K562 (cell line): ENCODE data around the gene MYL4. TPM values are rescaled to one million over a fixed set of nuclear protein-coding genes. Genes with fewer than 3 reads are reported as not detected.

Experiments
- ATAC-seq: fragments of 200-7000 bp; cut with Tn5 transposase; 3 replicates; pipeline ENCODE4 v1.9.1; 2020; ENCODE audit warnings: moderate library complexity
- BruUV-seq: library from RNA; stranded (reverse); fragments of 400-500 nt; replicated peaks from 2 replicates; lab custom pipeline; 2021; lab: Mats Ljungman, UMichigan
- CTCF ChIA-PET: fragments of 300-600 bp; formaldehyde crosslinking; extraction: SDS; loops from one replicate; lab custom pipeline; 2021; ENCODE audit warnings: low intra/inter-chr PET ratio; lab: Yijun Ruan, JAX
- POLR2A ChIA-PET: fragments of 300-600, 350-650 bp; sonication (Branson Sonifier 250); formaldehyde crosslinking; extraction: SDS; loops from one replicate; lab custom pipeline; 2021; ENCODE audit warnings: antibody characterized with exemption, inconsistent platforms; lab: Yijun Ruan, JAX
- DNase-seq, 4 experiments: peaks; one replicate each; pipeline versions ENCODE4 v3.0.0 to v3.0.0-alpha.2; 2011 to 2018; ENCODE audit warnings: low spot score in 3 of 4, mixed read lengths in 3 of 4; ENCODE audit errors: extremely low read depth in 1 of 4
- FAIRE-seq: peaks from 2 replicates; lab custom pipeline; 2011; peaks lifted over from hg19 to GRCh38; lab: Jason Lieb, UNC
- H2AFZ ChIP-seq: 2 replicates; pipeline ENCODE4 v1.6.0; 2011; ENCODE audit warnings: low read depth, low read length, control low read depth, inconsistent platforms
- H3K27ac ChIP-seq: fragments of 200-600 bp; 3 replicates; pipeline ENCODE4 v1.8.0; 2011; ENCODE audit warnings: low read depth, mild to moderate bottlenecking, control low read depth, inconsistent platforms, low read length, moderate library complexity, mixed read lengths; ENCODE audit errors: extremely low read depth
- H3K27me3 ChIP-seq, 2 experiments: fragments of 300-600 bp in 1 of 2; 2 replicates in 1 of 2; 3 replicates in 1 of 2; pipeline versions ENCODE4 v1.6.0 to v1.8.0; 2011; ENCODE audit warnings: inconsistent platforms in 2 of 2, low read length in 2 of 2, mild to moderate bottlenecking in 1 of 2, mixed read lengths in 1 of 2, moderate library complexity in 1 of 2; ENCODE audit not compliant: control insufficient read depth in 2 of 2, insufficient read depth in 2 of 2
- H3K36me3 ChIP-seq: fragments of 300-600 bp; 3 replicates; pipeline ENCODE4 v1.8.0; 2011; ENCODE audit warnings: mild to moderate bottlenecking, low read length, inconsistent platforms; ENCODE audit not compliant: control insufficient read depth, insufficient read depth
- H3K4me1 ChIP-seq, 2 experiments: fragments of 200-600 bp in 1 of 2; replicated peaks in 1 of 2; 2 replicates in 1 of 2; 3 replicates in 1 of 2; pipeline versions ENCODE4 v1.5.1 to v1.8.0; 2011; ENCODE audit warnings: inconsistent platforms in 2 of 2, low read length in 2 of 2, mild to moderate bottlenecking in 1 of 2, mixed read lengths in 1 of 2, moderate library complexity in 1 of 2; ENCODE audit not compliant: control insufficient read depth in 2 of 2, insufficient read depth in 2 of 2
- H3K4me2 ChIP-seq: 2 replicates; pipeline ENCODE4 v1.6.1; 2011; ENCODE audit warnings: low read length, control low read depth, inconsistent platforms, mixed read lengths; ENCODE audit not compliant: insufficient read depth
- H3K4me3 ChIP-seq: fragments of 200-600 bp; sonication (generic), shearing (Covaris generic); 2 replicates; pipeline ENCODE4 v1.5.1; 2016; ENCODE audit warnings: control low read depth, inconsistent platforms
- H3K79me2 ChIP-seq: fragments of 200-600 bp; 3 replicates; pipeline ENCODE4 v1.8.0; 2011; ENCODE audit warnings: low read length, inconsistent platforms; ENCODE audit not compliant: control insufficient read depth, insufficient read depth
- H3K9ac ChIP-seq, 2 experiments: 2 replicates each; pipeline versions ENCODE4 v1.6.0 to v1.6.1; 2011; ENCODE audit warnings: low read depth in 2 of 2, low read length in 2 of 2, control low read depth in 1 of 2, inconsistent platforms in 1 of 2, mild to moderate bottlenecking in 1 of 2, mixed read lengths in 1 of 2; ENCODE audit not compliant: insufficient read depth in 1 of 2
- H3K9me1 ChIP-seq: one replicate; pipeline ENCODE4 v1.6.0; 2011; ENCODE audit warnings: inconsistent platforms, mild to moderate bottlenecking, low read length, moderate library complexity; ENCODE audit not compliant: control insufficient read depth, insufficient read depth
- H3K9me3 ChIP-seq: replicated peaks from 2 replicates; pipeline ENCODE4 v1.5.1; 2011; ENCODE audit warnings: low read depth, low read length, inconsistent platforms; ENCODE audit not compliant: control insufficient read depth, insufficient read depth
- H4K20me1 ChIP-seq: replicated peaks from 2 replicates; pipeline ENCODE4 v1.6.1; 2011; ENCODE audit warnings: low read length, inconsistent platforms, mixed read lengths; ENCODE audit not compliant: control insufficient read depth, insufficient read depth
- ELF4 ChIP-seq: fragments of 450-650 bp; formaldehyde crosslinking; IDR thresholded peaks from 2 replicates; pipeline ENCODE4 v1.4.0; 2022; ENCODE audit warnings: missing genetic modification characterization
- ILF3 ChIP-seq: fragments of 450-650 bp; IDR thresholded peaks from 2 replicates; pipeline ENCODE4 v1.6.1; 2018; ENCODE audit warnings: antibody characterized with exemption, mild to moderate bottlenecking, moderate library complexity, borderline replicate concordance
- PHF21A ChIP-seq: fragments of 450-650 bp; IDR thresholded peaks from 2 replicates; pipeline ENCODE4 v1.6.1; 2017; ENCODE audit warnings: low read depth, borderline replicate concordance
- POU5F1 ChIP-seq: fragments of 150-350 bp; IDR thresholded peaks from 2 replicates; pipeline ENCODE4 v1.6.1; 2014; ENCODE audit warnings: borderline replicate concordance, low read length, low read depth, mild to moderate bottlenecking; ENCODE audit not compliant: partially characterized antibody
- PRPF4 ChIP-seq: fragments of 200-400 bp; formaldehyde crosslinking; IDR thresholded peaks from one replicate; pipeline ENCODE4 v1.6.1; 2017; ENCODE audit warnings: low read length, low read depth, mild to moderate bottlenecking; ENCODE audit not compliant: insufficient read depth, poor library complexity, severe bottlenecking
- RBM34 ChIP-seq: fragments of 200-400 bp; formaldehyde crosslinking; IDR thresholded peaks from 2 replicates; pipeline ENCODE4 v1.6.1; 2018; ENCODE audit warnings: low read length, borderline replicate concordance; ENCODE audit not compliant: insufficient read depth
- SIN3A ChIP-seq, 2 experiments: fragments of 150-350 bp in 1 of 2; IDR thresholded peaks; 2 replicates each; pipeline ENCODE4 v1.6.1; 2011 to 2016; ENCODE audit warnings: borderline replicate concordance in 2 of 2, low read depth in 2 of 2, low read length in 2 of 2, mild to moderate bottlenecking in 2 of 2, moderate library complexity in 2 of 2; ENCODE audit not compliant: control insufficient read depth in 1 of 2
- STAG1 ChIP-seq: sonication (generic); formaldehyde crosslinking; IDR thresholded peaks from 2 replicates; pipeline ENCODE4 v1.5.0; 2020; ENCODE audit warnings: missing genetic modification reagents, borderline replicate concordance
- ZKSCAN8 ChIP-seq: fragments of 200-800 bp; sonication (Bioruptor generic); IDR thresholded peaks from 2 replicates; pipeline ENCODE4 v1.6.1; 2016; ENCODE audit warnings: missing genetic modification characterization, missing compliant biosample characterization
- ZNF431 ChIP-seq: sonication (generic); formaldehyde crosslinking; IDR thresholded peaks from 2 replicates; pipeline ENCODE4 v1.8.0; 2022; ENCODE audit warnings: mild to moderate bottlenecking, missing genetic modification reagents
- WGBS: fragments of 100-300 bp; shearing (Covaris generic); methylation state at CpG from one replicate; pipeline ENCODE4 v1.1.6; 2016; ENCODE audit warnings: low coverage, mixed read lengths; ENCODE audit not compliant: insufficient coverage; ENCODE audit errors: missing lambda C conversion rate; 5-methylcytosine and 5-hydroxymethylcytosine counted together
- in situ Hi-C: fragments of 300-500 bp; cut with MboI; formaldehyde crosslinking; loops from 4 replicates; pipeline ENCODE4 v1.15.0; 2018; ENCODE audit warnings: inconsistent platforms, mixed read lengths
- intact Hi-C: fragments of 100-400 bp; cut with micrococcal nuclease; formaldehyde crosslinking; loops from 2 replicates; pipeline ENCODE4 v1.14.2; 2022
- polyA plus RNA-seq, 8 experiments: library from polyadenylated mRNA; depleted of rRNA in 4 of 8; stranded (reverse) in 5 of 8; unstranded in 3 of 8; fragments of >200 nt; fragmentation: Nextera tagmentation in 2 of 8; fragmentation: Illumina TruSeq in 1 of 8; extraction: Ambion mirVana in 2 of 8; extraction: Trizol in 1 of 8; gene quantifications; 2 replicates each; pipeline versions ENCODE4 v1.2.1 to v1.2.3, GENCODE V29; 2011 to 2014; ENCODE audit warnings: inconsistent platforms in 1 of 8, missing spikeins in 1 of 8
- total RNA-seq, 7 experiments: library from RNA; depleted of rRNA in 6 of 7; stranded (reverse); fragments of >200 nt in 6 of 7; fragmentation: Illumina TruSeq in 2 of 7; extraction: Trizol in 2 of 7; gene quantifications; 2 replicates each; pipeline versions ENCODE4 v1.2.1 to v1.2.3, GENCODE V29; 2011 to 2021; ENCODE audit warnings: low replicate concordance in 1 of 7
- TF ChIP-seq, protein P1 (sequence below): sonication (generic); formaldehyde crosslinking; IDR thresholded peaks from 2 replicates; pipeline ENCODE4 v1.9.0; 2022; ENCODE audit warnings: mild to moderate bottlenecking, missing genetic modification reagents
- TF ChIP-seq, protein P2 (sequence below): sonication (generic); formaldehyde crosslinking; IDR thresholded peaks from 2 replicates; pipeline ENCODE4 v1.4.0; 2020; ENCODE audit warnings: mild to moderate bottlenecking, missing genetic modification reagents
- TF ChIP-seq, protein P3 (sequence below): fragments of 250-450 bp; sonication (Bioruptor Pico); IDR thresholded peaks from 2 replicates; pipeline ENCODE4 v1.4.0; 2020; ENCODE audit warnings: mild to moderate bottlenecking
- TF ChIP-seq, protein P4 (sequence below): fragments of 450-650 bp; formaldehyde crosslinking; IDR thresholded peaks from 2 replicates; pipeline ENCODE4 v1.4.0; 2020; ENCODE audit warnings: mild to moderate bottlenecking
- TF ChIP-seq, protein P5 (sequence below): IDR thresholded peaks from 2 replicates; pipeline ENCODE4 v1.6.1; 2011; ENCODE audit not compliant: insufficient read length; ENCODE audit errors: extremely low read depth

MYL4 gene
- total and polyA plus RNA-seq, 9 of the 15 experiments (the other 6 are each of a cell fraction or from before 2014, with no cell fraction given), result 117 to 423 (median 221) TPM

DNA sequence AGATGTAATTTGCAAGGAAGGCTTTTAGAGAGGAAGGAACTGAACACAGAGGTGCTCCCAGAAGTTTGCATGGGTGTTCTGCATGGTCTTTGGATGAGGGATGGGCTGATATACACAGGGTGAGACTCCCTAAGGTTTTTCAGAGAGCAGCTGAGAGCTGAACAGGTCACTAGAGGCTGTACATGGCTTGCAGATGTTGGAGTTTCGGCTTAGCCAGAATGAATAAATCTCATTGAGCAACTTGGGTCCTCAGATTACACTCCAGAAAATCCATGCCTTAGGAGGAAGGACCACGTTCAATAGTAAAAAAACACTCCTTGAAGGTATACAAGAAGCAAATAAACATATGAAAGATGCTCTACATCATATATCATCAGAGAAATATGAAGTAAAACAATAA is 37.0 kb downstream of the MYL4 start (continued):
- no peak for TF ChIP-seq RBM34

DNA sequence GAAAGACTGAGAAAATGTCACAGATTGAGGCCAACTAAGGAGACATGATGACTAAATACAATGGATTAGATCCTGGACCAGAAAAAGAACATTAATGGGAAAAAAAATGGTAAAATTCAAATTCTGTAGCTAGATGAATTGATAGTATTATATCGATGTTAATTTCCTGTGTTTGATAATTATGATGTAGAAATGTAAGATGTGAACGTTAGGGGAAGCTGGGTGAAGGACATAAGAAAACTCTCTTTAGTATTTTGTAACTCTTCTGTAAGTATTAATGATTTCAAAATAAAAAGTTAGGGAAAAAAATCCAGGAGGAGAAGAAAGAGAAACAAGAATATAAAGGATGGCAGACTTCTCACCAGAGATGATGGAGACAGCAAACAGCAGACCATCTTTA is 41.7 kb downstream of the MYL4 start:
- no peak overlapping the region for H2AFZ ChIP-seq
- no peaks in the 10 kb centered on the region for H3K27me3 ChIP-seq
- intact Hi-C loops (no loop called here), in situ Hi-C loops (no loop called here)
- no peak overlapping the region for H3K4me3 ChIP-seq
- no peaks in the 10 kb centered on the region for H3K9me1 ChIP-seq
- no peaks in the 10 kb centered on the region for H3K9me3 ChIP-seq
- peaks cover 19 to 28% of the 10 kb centered on the region in 2 experiments; a peak in 4 of 5 replicates for H3K4me1 ChIP-seq
- no peak overlapping the region for H3K9ac ChIP-seq
- H3K36me3 ChIP-seq, result no peaks in the 10 kb centered on the region
- ATAC-seq (no peak), DNase-seq (no peak), FAIRE-seq (no peak)
- no TSS peak for BruUV-seq
- ChIA-PET CTCF (no interaction called here), POLR2A (interaction anchor here (1.1 kb wide), 1 partner anchor 10 kb away, joined by 4 read pairs; no protein-coding TSS in a partner anchor)
- no peak overlapping the region for H3K27ac ChIP-seq
- H4K20me1 ChIP-seq, result no peaks in the 10 kb centered on the region
- WGBS, result 41% methylated on average over 2 of the region's 2 CpGs
- no peak overlapping the region for H3K4me2 ChIP-seq
- no peaks in the 10 kb centered on the region for H3K79me2 ChIP-seq
- TF ChIP-seq ZKSCAN8 (no peak), PRPF4 (no peak), ELF4 (no peak), SIN3A (IDR thresholded peaks at IDR 0.05; ENCODE audit: borderline replicate concordance in 2 of 2, control insufficient read depth in 1 of 2, low read depth in 2 of 2, low read length in 2 of 2) (no peak), POU5F1 (no peak), ZNF431 (CRISPR knock-in tag) (no peak), ILF3 (no peak), PHF21A (no peak), STAG1 (CRISPR knock-in tag) (no peak)
- TF ChIP-seq, protein P1, sequence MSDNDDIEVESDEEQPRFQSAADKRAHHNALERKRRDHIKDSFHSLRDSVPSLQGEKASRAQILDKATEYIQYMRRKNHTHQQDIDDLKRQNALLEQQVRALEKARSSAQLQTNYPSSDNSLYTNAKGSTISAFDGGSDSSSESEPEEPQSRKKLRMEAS, result no peak
- TF ChIP-seq, protein P2, sequence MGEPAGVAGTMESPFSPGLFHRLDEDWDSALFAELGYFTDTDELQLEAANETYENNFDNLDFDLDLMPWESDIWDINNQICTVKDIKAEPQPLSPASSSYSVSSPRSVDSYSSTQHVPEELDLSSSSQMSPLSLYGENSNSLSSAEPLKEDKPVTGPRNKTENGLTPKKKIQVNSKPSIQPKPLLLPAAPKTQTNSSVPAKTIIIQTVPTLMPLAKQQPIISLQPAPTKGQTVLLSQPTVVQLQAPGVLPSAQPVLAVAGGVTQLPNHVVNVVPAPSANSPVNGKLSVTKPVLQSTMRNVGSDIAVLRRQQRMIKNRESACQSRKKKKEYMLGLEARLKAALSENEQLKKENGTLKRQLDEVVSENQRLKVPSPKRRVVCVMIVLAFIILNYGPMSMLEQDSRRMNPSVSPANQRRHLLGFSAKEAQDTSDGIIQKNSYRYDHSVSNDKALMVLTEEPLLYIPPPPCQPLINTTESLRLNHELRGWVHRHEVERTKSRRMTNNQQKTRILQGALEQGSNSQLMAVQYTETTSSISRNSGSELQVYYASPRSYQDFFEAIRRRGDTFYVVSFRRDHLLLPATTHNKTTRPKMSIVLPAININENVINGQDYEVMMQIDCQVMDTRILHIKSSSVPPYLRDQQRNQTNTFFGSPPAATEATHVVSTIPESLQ (CRISPR knock-in tag), result no peak
- TF ChIP-seq, protein P3, sequence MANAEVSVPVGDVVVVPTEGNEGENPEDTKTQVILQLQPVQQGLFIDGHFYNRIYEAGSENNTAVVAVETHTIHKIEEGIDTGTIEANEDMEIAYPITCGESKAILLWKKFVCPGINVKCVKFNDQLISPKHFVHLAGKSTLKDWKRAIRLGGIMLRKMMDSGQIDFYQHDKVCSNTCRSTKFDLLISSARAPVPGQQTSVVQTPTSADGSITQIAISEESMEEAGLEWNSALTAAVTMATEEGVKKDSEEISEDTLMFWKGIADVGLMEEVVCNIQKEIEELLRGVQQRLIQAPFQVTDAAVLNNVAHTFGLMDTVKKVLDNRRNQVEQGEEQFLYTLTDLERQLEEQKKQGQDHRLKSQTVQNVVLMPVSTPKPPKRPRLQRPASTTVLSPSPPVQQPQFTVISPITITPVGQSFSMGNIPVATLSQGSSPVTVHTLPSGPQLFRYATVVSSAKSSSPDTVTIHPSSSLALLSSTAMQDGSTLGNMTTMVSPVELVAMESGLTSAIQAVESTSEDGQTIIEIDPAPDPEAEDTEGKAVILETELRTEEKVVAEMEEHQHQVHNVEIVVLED (CRISPR knock-in tag), result no peak
- TF ChIP-seq, protein P4, sequence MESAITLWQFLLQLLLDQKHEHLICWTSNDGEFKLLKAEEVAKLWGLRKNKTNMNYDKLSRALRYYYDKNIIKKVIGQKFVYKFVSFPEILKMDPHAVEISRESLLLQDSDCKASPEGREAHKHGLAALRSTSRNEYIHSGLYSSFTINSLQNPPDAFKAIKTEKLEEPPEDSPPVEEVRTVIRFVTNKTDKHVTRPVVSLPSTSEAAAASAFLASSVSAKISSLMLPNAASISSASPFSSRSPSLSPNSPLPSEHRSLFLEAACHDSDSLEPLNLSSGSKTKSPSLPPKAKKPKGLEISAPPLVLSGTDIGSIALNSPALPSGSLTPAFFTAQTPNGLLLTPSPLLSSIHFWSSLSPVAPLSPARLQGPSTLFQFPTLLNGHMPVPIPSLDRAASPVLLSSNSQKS (CRISPR knock-in tag), result no peak
- TF ChIP-seq, protein P5, sequence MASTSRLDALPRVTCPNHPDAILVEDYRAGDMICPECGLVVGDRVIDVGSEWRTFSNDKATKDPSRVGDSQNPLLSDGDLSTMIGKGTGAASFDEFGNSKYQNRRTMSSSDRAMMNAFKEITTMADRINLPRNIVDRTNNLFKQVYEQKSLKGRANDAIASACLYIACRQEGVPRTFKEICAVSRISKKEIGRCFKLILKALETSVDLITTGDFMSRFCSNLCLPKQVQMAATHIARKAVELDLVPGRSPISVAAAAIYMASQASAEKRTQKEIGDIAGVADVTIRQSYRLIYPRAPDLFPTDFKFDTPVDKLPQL, result no peak
